H9 (cell line): ENCODE data around the gene EEF2KMT. TPM values are rescaled to one million over a fixed set of nuclear protein-coding genes. Genes with fewer than 3 reads are reported as not detected.

ENCODE experiments used
- DNase-seq: peaks from one replicate; pipeline ENCODE4 v3.0.0-alpha.2; 2017
- H2AFZ ChIP-seq: one replicate; pipeline ENCODE4 v1.6.1; 2013; ENCODE audit warnings: mild to moderate bottlenecking, low read length, control low read depth, moderate library complexity
- H2AK5ac ChIP-seq: 2 replicates; pipeline ENCODE4 v1.6.1; 2013; ENCODE audit warnings: low read length, control low read depth, mixed read lengths; ENCODE audit not compliant: insufficient read length
- H2BK120ac ChIP-seq: one replicate; pipeline ENCODE4 v1.6.1; 2013; ENCODE audit warnings: low read depth, mild to moderate bottlenecking, low read length, control low read depth, inconsistent platforms; ENCODE audit not compliant: poor library complexity, severe bottlenecking
- H2BK12ac ChIP-seq: 2 replicates; pipeline ENCODE4 v1.6.1; 2013; ENCODE audit warnings: low read length, control low read depth, mixed read lengths, low read depth; ENCODE audit not compliant: insufficient read length
- H2BK15ac ChIP-seq: 2 replicates; pipeline ENCODE4 v1.6.1; 2013; ENCODE audit warnings: low read depth, low read length, control low read depth
- H2BK20ac ChIP-seq: one replicate; pipeline ENCODE4 v1.6.1; 2013; ENCODE audit warnings: low read depth, mild to moderate bottlenecking, low read length, control low read depth, inconsistent platforms; ENCODE audit not compliant: poor library complexity, severe bottlenecking
- H2BK5ac ChIP-seq: 2 replicates; pipeline ENCODE4 v1.6.1; 2013; ENCODE audit warnings: low read length, control low read depth, mixed read lengths; ENCODE audit not compliant: insufficient read length
- H3K14ac ChIP-seq: 2 replicates; pipeline ENCODE4 v1.6.1; 2013; ENCODE audit warnings: low read length, control low read depth; ENCODE audit not compliant: insufficient read depth
- H3K18ac ChIP-seq: 2 replicates; pipeline ENCODE4 v1.6.1; 2013; ENCODE audit warnings: low read depth, mild to moderate bottlenecking, mixed read lengths, low read length, control low read depth; ENCODE audit not compliant: insufficient read length
- H3K23ac ChIP-seq: 2 replicates; pipeline ENCODE4 v1.6.1; 2013; ENCODE audit warnings: low read length, control low read depth, mixed read lengths, low read depth; ENCODE audit not compliant: insufficient read length
- H3K23me2 ChIP-seq: 2 replicates; pipeline ENCODE4 v1.6.1; 2013; ENCODE audit warnings: low read depth, mild to moderate bottlenecking, mixed read lengths, low read length, control low read depth; ENCODE audit not compliant: insufficient read length, poor library complexity, severe bottlenecking
- H3K27ac ChIP-seq: 2 replicates; pipeline ENCODE4 v1.5.1; 2013; ENCODE audit warnings: low read length, control low read depth, mixed read lengths, low read depth; ENCODE audit not compliant: insufficient read length
- H3K27me3 ChIP-seq: 2 replicates; pipeline ENCODE4 v1.6.1; 2013; ENCODE audit warnings: low read length, control low read depth, inconsistent platforms; ENCODE audit not compliant: insufficient read depth
- H3K4ac ChIP-seq: 2 replicates; pipeline ENCODE4 v1.6.1; 2013; ENCODE audit warnings: low read depth, mild to moderate bottlenecking, control low read depth, inconsistent platforms, low read length, moderate library complexity
- H3K4me1 ChIP-seq: 2 replicates; pipeline ENCODE4 v1.6.1; 2013; ENCODE audit warnings: low read length, control low read depth, inconsistent platforms; ENCODE audit not compliant: insufficient read depth
- H3K4me2 ChIP-seq: 2 replicates; pipeline ENCODE4 v1.6.1; 2013; ENCODE audit warnings: low read length, control low read depth, mixed read lengths; ENCODE audit not compliant: insufficient read length, insufficient read depth
- H3K56ac ChIP-seq: 2 replicates; pipeline ENCODE4 v1.6.1; 2013; ENCODE audit warnings: low read depth, mild to moderate bottlenecking, mixed read lengths, low read length, control low read depth; ENCODE audit not compliant: insufficient read length
- H3K79me1 ChIP-seq: 2 replicates; pipeline ENCODE4 v1.6.1; 2013; ENCODE audit warnings: low read depth, mild to moderate bottlenecking, moderate library complexity, low read length, control low read depth, inconsistent platforms; ENCODE audit not compliant: insufficient read depth, poor library complexity, severe bottlenecking
- H3K79me2 ChIP-seq: 2 replicates; pipeline ENCODE4 v1.6.1; 2013; ENCODE audit warnings: low read length, control low read depth, inconsistent platforms; ENCODE audit not compliant: insufficient read depth
- H3K9ac ChIP-seq: 2 replicates; pipeline ENCODE4 v1.6.1; 2013; ENCODE audit warnings: low read length, control low read depth, mixed read lengths; ENCODE audit not compliant: insufficient read length; ENCODE audit errors: extremely low read depth
- H3K9me3 ChIP-seq: one replicate; pipeline ENCODE4 v1.6.1; 2013; ENCODE audit warnings: low read depth, low read length, inconsistent platforms; ENCODE audit not compliant: control insufficient read depth
- H3T11ph ChIP-seq: one replicate; pipeline ENCODE4 v1.6.1; 2013; ENCODE audit warnings: mild to moderate bottlenecking, low read length, control low read depth, inconsistent platforms
- H4K20me1 ChIP-seq: one replicate; pipeline ENCODE4 v1.6.1; 2013; ENCODE audit not compliant: control insufficient read depth, insufficient read length, insufficient read depth
- H4K5ac ChIP-seq: 2 replicates; pipeline ENCODE4 v1.6.1; 2013; ENCODE audit warnings: low read depth, mild to moderate bottlenecking, mixed read lengths, low read length, control low read depth; ENCODE audit not compliant: insufficient read length
- H4K8ac ChIP-seq: replicated peaks from 2 replicates; pipeline ENCODE4 v1.6.1; 2013; ENCODE audit warnings: low read length, control low read depth, mixed read lengths, low read depth; ENCODE audit not compliant: insufficient read length
- H4K91ac ChIP-seq: 2 replicates; pipeline ENCODE4 v1.6.1; 2013; ENCODE audit warnings: low read depth, mild to moderate bottlenecking, moderate library complexity, mixed read lengths, low read length, control low read depth; ENCODE audit not compliant: insufficient read length
- H3K27ac Mint-ChIP-seq, 3 experiments: 2 replicates in 2 of 3; 3 replicates in 1 of 3; pipeline ENCODE4 v1.8.0; 2020 to 2021; ENCODE audit warnings: mixed read lengths in 3 of 3, mild to moderate bottlenecking in 1 of 3, moderate library complexity in 1 of 3
- H3K27me3 Mint-ChIP-seq: 2 replicates; pipeline ENCODE4 v1.8.0; 2021; ENCODE audit warnings: low read depth, mild to moderate bottlenecking, moderate library complexity, mixed read lengths
- H3K36me3 Mint-ChIP-seq, 3 experiments: 2 replicates in 2 of 3; 3 replicates in 1 of 3; pipeline ENCODE4 v1.8.0; 2020 to 2021; ENCODE audit warnings: low read depth in 3 of 3, mixed read lengths in 3 of 3; ENCODE audit not compliant: insufficient read depth in 1 of 3
- H3K4me1 Mint-ChIP-seq, 2 experiments: 2 replicates each; pipeline ENCODE4 v1.8.0; 2020; ENCODE audit warnings: mixed read lengths in 2 of 2
- H3K4me3 Mint-ChIP-seq, 2 experiments: 2 replicates in 1 of 2; 3 replicates in 1 of 2; pipeline ENCODE4 v1.8.0; 2020 to 2021; ENCODE audit warnings: mild to moderate bottlenecking in 2 of 2, mixed read lengths in 2 of 2, moderate library complexity in 1 of 2
- H3K9me3 Mint-ChIP-seq, 2 experiments: 2 replicates in 1 of 2; 3 replicates in 1 of 2; pipeline ENCODE4 v1.8.0; 2020; ENCODE audit warnings: mild to moderate bottlenecking in 2 of 2, mixed read lengths in 2 of 2, moderate library complexity in 1 of 2
- WGBS: extraction: QIAGEN DNeasy Blood & Tissue Kit; methylation state at CpG from one replicate; pipeline ENCODE4 v1.1.7; 2013; ENCODE audit warnings: missing lambda C conversion rate, low lambda C conversion rate, mixed read lengths; ENCODE audit not compliant: insufficient read length; ENCODE audit errors: extremely low coverage; 5-methylcytosine and 5-hydroxymethylcytosine counted together
- total RNA-seq: library from RNA; stranded (reverse); gene quantifications from 2 replicates; pipeline ENCODE4 v1.2.1, GENCODE V29; 2021
- TF ChIP-seq, protein P1 (sequence below): fragments of 200-600 bp; sonication (generic); conservative IDR thresholded peaks from 3 replicates; pipeline ENCODE4 v1.8.0; 2021; ENCODE audit warnings: antibody characterized with exemption, mild to moderate bottlenecking

EEF2KMT gene
- total RNA-seq, 1 experiment from 2014 or later = 16.4 TPM

- H2BK120ac ChIP-seq = no peak overlapping the region
- no CpG with 5 or more reads among the region's 19 CpGs for WGBS
- H3K4me1 ChIP-seq = peaks cover 4% of the 10 kb centered on the region; the same call in 1 of the 2 replicates
- H3K36me3 Mint-ChIP-seq = no peaks in the 10 kb centered on the region
- no peak overlapping the region; a peak in 1 of 5 replicates for H3K4me3 Mint-ChIP-seq
- H3K9me3 Mint-ChIP-seq = no peaks in the 10 kb centered on the region; a peak in 1 of 5 replicates
- no peaks in the 10 kb centered on the region for H3K27me3 ChIP-seq
- no peak overlapping the region for H3K9ac ChIP-seq
- no peak overlapping the region for H2BK20ac ChIP-seq
- H3K27ac Mint-ChIP-seq = no peak overlapping the region; a peak in 2 of 7 replicates
- peaks cover 31 to 36% of the 10 kb centered on the region in 2 experiments for H3K4me1 Mint-ChIP-seq
- H3K14ac ChIP-seq = no peak overlapping the region
- no peak overlapping the region for H2BK5ac ChIP-seq
- no peaks in the 10 kb centered on the region for H3K9me3 ChIP-seq
- no peak overlapping the region for H3K4me2 ChIP-seq
- no peaks in the 10 kb centered on the region for H4K20me1 ChIP-seq
- no peak overlapping the region for H3K4ac ChIP-seq
- no peak overlapping the region for H4K91ac ChIP-seq
- H2BK15ac ChIP-seq = no peak overlapping the region
- TF ChIP-seq, protein P1, sequence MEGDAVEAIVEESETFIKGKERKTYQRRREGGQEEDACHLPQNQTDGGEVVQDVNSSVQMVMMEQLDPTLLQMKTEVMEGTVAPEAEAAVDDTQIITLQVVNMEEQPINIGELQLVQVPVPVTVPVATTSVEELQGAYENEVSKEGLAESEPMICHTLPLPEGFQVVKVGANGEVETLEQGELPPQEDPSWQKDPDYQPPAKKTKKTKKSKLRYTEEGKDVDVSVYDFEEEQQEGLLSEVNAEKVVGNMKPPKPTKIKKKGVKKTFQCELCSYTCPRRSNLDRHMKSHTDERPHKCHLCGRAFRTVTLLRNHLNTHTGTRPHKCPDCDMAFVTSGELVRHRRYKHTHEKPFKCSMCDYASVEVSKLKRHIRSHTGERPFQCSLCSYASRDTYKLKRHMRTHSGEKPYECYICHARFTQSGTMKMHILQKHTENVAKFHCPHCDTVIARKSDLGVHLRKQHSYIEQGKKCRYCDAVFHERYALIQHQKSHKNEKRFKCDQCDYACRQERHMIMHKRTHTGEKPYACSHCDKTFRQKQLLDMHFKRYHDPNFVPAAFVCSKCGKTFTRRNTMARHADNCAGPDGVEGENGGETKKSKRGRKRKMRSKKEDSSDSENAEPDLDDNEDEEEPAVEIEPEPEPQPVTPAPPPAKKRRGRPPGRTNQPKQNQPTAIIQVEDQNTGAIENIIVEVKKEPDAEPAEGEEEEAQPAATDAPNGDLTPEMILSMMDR = no peak; the same call in 2 of the 3 replicates
- no peaks in the 10 kb centered on the region for H3K79me1 ChIP-seq
- H3K27me3 Mint-ChIP-seq = no peaks in the 10 kb centered on the region; the same call in 1 of the 2 replicates
- no peak overlapping the region for H4K8ac ChIP-seq
- H2AK5ac ChIP-seq = no peak overlapping the region
- no peak overlapping the region for H3K27ac ChIP-seq
- H3K56ac ChIP-seq = no peak overlapping the region
- no peaks in the 10 kb centered on the region for H3K79me2 ChIP-seq
- H3T11ph ChIP-seq = no peak overlapping the region
- no peak overlapping the region for H2AFZ ChIP-seq
- no peaks in the 10 kb centered on the region for H3K23me2 ChIP-seq
- H3K18ac ChIP-seq = no peak overlapping the region
- no peak overlapping the region for H4K5ac ChIP-seq
- H2BK12ac ChIP-seq = no peak overlapping the region
- H3K23ac ChIP-seq = no peak overlapping the region
- DNase-seq = no peak
Measured at GRCh38 chr16:5062790-5063765, 34.5 kb downstream of the EEF2KMT start.
